ENCODE measurements around the gene LMX1B. TPM values are rescaled to one million over a fixed set of nuclear protein-coding genes. Genes with fewer than 3 reads are reported as not detected.

LMX1B gene
- polyA plus RNA-seq, 1 donor from 2014 or later, result not detected

- no peaks in the 10 kb centered on the region for H3K27me3 ChIP-seq (ENCODE audit: insufficient read depth, low read depth, low read length)
- no peaks in the 10 kb centered on the region for H3K36me3 ChIP-seq (ENCODE audit: insufficient read depth, low read length)
- H3K4me2 ChIP-seq (ENCODE audit: low read length), result no peak overlapping the region
- no peaks in the 10 kb centered on the region for H4K20me1 ChIP-seq (ENCODE audit: insufficient read depth)
- TF ChIP-seq REST (IDR thresholded peaks at IDR 0.05; ENCODE audit: borderline replicate concordance) (no peak), EP300 (conservative IDR thresholded peaks at IDR 0.05; ENCODE audit: poor library complexity, severe bottlenecking) (no peak), POLR2AphosphoS5 (IDR thresholded peaks at IDR 0.05) (no peak), CTCF (IDR thresholded peaks at IDR 0.05; ENCODE audit: poor library complexity, severe bottlenecking) (no peak), MXI1 (conservative IDR thresholded peaks at IDR 0.05; ENCODE audit: poor library complexity, severe bottlenecking) (no peak), RAD21 (conservative IDR thresholded peaks at IDR 0.05) (no peak), EZH2 (IDR thresholded peaks at IDR 0.05; ENCODE audit: borderline replicate concordance, insufficient read depth, low read length, poor library complexity, severe bottlenecking) (no peak), TAF1 (IDR thresholded peaks at IDR 0.05; ENCODE audit: low read depth) (no peak), SMC3 (conservative IDR thresholded peaks at IDR 0.05; ENCODE audit: poor library complexity) (no peak)
- H3K79me2 ChIP-seq (replicated peaks; ENCODE audit: insufficient read depth, low read length), result no peaks in the 10 kb centered on the region
- no peaks in the 10 kb centered on the region for H3K9me3 ChIP-seq (ENCODE audit: low read length)
- no peak overlapping the region for H3K27ac ChIP-seq (ENCODE audit: low read length)
- no peak overlapping the region for H2AFZ ChIP-seq (ENCODE audit: low read depth, low read length)
- no peaks in the 10 kb centered on the region for H3F3A ChIP-seq (ENCODE audit: insufficient read depth, low read length, poor library complexity, severe bottlenecking)
- no peak overlapping the region for H3K9ac ChIP-seq (ENCODE audit: low read length)
- no peaks in the 10 kb centered on the region for H3K9me2 ChIP-seq (ENCODE audit: insufficient read depth, low read length)
- H3K4me3 ChIP-seq (ENCODE audit: low read length), result no peak overlapping the region
Measured at GRCh38 chr9:126667190-126668055, 53.7 kb downstream of the LMX1B start.

GRCh38 chr9:126668058-126668457 lies 54.3 kb downstream of the LMX1B start:
- H3K27me3 ChIP-seq (ENCODE audit: insufficient read depth, low read depth, low read length), result no peaks in the 10 kb centered on the region
- H3F3A ChIP-seq (ENCODE audit: insufficient read depth, low read length, poor library complexity, severe bottlenecking), result no peaks in the 10 kb centered on the region
- H3K9ac ChIP-seq (ENCODE audit: low read length), result no peak overlapping the region
- TF ChIP-seq EZH2 (IDR thresholded peaks at IDR 0.05; ENCODE audit: borderline replicate concordance, insufficient read depth, low read length, poor library complexity, severe bottlenecking) (no peak), MXI1 (conservative IDR thresholded peaks at IDR 0.05; ENCODE audit: poor library complexity, severe bottlenecking) (no peak)
- no peak overlapping the region for H3K4me2 ChIP-seq (ENCODE audit: low read length)
- no peaks in the 10 kb centered on the region for H3K9me2 ChIP-seq (ENCODE audit: insufficient read depth, low read length)
- H3K27ac ChIP-seq (ENCODE audit: low read length), result no peak overlapping the region
- H4K20me1 ChIP-seq (ENCODE audit: insufficient read depth), result no peaks in the 10 kb centered on the region
- H2AFZ ChIP-seq (ENCODE audit: low read depth, low read length), result no peak overlapping the region
- no peaks in the 10 kb centered on the region for H3K79me2 ChIP-seq (replicated peaks; ENCODE audit: insufficient read depth, low read length)
- no peaks in the 10 kb centered on the region for H3K36me3 ChIP-seq (ENCODE audit: insufficient read depth, low read length)
- H3K9me3 ChIP-seq (ENCODE audit: low read length), result no peaks in the 10 kb centered on the region
- no peak overlapping the region for H3K4me3 ChIP-seq (ENCODE audit: low read length)

All from neural cell (in vitro differentiated cells).